NCI-H748 (cell line): ENCODE measurements around the gene PLXDC2.

Experiments
- DNase-seq: peaks from one replicate; lab custom pipeline; 2025; ENCODE audit not compliant: unreplicated experiment; lab: John Stamatoyannopoulos, UW

The PLXDC2 gene

DNA sequence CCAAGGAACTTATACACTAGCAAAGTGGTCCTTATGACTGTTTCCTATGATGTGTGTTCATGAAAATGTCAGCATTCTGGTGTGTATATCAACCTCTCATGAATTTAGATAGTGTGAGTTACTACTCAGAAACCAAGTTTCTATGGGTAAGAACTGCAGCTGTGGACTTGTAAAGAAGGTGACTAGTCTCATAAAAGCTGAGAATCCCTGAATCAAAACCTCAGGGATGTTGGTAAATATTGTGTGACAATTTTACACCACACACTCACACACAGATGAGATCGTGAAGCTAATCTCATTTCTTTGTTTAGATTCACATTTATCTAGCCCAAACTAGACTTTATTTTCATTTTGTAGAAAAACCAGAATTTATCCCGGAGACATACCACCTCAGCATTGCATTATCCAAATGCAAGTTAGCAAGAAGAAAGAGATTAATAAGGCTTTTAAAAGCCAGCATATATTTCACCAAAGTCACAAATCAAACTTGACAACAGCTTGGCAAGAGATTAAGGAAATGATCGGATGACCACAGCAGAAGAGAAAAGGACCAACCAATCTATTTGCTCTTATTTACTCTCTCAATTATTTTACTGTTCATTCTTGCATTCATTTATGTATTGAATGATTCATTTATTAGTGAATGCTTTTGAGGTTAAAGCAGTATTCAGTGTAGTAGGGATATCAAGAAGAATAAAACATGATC is 92.9 kb downstream of the PLXDC2 start:
- no peak for DNase-seq

DNA sequence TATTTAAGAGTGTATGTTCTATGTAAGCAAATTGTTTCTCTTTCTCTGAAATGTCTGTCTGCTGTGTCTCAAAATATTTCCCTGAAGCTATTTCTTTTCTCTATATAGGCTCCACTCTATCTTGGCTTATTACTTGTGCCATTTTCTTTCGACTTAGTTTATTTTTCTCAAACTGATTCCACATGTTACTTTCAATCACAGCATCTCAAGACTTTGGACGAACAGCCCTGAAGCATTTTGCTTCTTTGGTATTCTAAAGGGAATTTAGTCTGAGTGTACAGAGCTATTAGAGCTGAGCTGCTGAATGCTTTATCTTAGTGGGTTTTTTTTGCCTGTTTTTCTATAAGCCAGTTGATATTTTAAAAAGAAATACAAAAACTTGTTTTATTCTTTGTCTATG is 95.7 kb downstream of the PLXDC2 start:
- DNase-seq, result no peak

DNA sequence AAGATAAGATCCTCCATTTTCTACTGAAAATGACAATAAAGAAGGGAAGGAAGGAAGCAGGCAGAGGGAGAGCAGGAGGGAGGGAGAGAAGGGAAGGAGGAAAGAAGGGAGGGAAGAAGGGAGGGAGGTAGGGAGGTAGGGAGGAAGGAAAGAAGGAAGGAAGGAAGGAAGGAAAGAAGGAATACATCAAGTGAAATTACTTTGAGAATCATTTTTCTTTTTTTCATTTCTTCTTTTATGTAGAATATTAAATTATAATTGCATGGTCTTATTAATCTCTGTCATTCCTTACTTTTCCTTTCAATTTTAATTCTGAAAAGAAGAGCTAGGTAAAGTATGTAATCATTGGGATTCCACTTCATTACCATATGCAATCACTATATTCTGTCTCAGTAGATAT is 97.8 kb downstream of the PLXDC2 start:
- no peak for DNase-seq

DNA sequence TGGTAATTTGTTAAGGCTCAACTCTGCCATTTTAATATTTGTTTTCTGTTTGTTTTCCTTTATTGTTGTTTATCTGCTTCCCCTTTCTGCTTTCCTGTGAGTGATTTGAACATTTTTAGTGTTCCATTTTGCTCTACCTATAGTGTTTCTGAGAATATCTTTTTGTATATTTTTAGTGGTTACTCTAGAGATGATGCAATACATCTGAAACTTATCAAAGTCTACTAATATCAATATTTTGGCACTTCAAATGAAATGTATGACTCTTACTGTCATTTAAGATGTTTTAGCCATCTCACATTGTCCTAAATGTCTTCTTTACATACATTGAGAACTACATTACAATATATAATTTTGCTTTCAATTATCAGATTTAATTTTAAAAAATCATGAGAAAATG is 98.9 kb downstream of the PLXDC2 start:
- no peak for DNase-seq

DNA sequence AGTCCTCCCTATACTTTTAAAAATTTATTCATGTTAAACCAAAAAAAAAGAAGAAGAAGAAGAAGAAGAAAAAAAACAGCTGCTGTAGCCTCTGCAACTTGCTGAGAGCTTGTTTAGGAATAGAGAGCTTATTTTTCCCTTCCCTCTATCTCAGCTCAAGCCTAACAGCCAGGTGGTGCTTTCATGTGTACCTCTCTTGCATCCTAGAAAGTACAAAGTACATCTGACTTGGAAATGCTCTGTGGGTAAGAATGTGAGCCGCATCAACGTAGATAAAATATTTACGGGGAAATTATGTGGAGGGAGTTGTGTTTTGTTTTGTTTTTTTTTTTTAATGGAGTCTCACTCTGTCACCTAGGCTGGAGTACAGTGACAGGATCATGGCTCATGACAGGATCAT is 99.6 kb downstream of the PLXDC2 start:
- DNase-seq, result no peak

DNA sequence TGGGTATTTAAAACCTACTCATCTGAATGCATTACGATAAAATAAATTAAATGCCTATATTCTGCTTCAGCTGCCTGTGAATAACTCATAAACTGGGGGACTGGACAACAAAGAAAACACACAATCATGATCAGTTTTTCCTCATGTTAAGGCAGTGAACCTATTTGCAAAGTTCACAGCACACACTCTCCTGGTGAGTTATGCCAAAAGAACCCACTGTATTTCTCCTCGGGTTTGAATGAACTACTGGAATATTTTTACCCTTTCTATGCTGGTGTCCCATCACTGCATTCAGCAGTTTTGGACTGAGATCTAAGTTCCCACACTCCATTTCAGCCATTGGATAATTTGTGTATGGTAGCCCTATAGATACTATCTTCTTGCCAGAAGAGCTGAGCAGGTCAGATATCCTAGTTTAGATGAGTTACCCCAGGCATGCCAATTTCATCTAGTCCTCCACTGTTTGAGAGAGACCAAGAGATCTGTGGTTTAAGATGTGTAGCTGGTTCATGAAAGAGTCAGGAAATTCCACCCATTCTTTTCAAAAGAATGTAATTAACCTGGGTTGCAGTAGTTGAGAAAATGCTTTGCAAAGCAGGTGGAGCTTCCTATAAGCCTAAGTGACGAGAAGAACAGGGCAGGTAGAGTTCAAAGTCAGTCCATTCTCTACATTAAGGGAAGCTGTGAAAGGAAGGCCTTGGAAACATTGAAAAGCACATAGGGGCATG is 101.7 kb downstream of the PLXDC2 start:
- DNase-seq, result no peak

DNA sequence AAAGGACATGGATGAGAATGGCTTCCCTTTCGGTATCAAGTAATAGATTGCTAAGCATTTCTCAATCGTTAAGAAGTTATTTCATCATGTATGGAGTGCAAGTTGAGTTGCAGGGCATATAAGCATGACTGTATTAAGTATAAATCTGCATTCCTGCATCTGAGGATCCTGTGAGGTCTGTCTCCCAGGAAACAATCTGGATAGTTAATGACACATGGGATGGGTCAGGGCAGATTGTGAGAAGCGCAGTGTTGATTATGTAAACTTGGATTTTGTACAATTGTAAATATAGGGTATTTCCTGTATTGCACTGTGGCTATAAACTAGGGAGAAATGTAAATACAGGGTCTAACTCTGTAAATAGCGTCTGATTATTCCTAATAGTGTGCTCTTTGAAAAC is 102.6 kb downstream of the PLXDC2 start:
- DNase-seq, result peak; percentile 57

DNA sequence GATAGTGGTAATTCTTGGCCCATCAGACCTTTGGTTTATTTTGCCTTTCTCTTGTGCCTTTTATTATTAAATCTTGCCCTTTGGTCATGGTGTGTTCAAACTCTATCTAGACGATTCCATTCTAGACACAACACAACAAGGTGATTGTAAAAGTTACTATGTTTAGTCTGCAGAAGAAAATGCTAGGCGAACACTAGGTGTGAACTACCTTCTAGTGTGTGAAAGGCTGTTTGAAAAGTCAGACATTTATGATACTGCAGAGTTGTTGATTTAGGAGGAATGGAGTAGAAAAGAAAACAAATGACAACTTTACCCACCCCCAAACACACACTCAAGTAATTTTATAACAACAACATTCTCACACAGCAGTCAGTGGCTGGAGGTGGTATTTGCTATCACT is 103.4 kb downstream of the PLXDC2 start:
- no peak for DNase-seq

DNA sequence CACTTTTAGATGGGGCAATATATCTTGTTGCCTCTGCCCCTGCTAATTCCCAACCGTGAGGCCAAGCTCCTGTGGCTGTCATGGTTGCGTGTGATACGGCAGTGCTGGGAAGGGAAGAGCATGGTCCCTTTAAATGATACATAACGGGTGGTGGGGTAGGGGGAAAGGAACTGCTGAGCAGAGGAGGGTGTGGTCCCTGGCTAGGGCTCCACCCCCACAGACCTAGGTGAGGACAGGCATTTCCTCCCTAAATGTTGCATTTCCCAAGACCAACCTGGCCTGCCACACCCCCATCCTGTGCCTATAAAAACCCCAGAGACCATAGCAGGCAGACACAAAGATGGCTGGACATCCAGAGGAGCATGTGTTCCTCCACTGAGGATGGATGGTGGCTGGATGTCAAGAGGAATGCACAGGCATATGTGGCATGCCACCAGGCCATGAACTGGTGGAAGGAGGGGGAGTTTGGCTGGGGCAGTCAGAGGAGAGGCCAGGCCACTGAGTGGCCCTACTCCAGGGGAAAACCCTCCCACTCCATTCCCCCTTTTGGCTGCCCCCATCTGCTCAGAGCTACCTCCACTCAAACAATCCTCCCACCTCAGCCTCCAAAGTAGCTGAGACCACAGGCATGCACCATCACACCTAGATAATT is 104.0 kb downstream of the PLXDC2 start:
- DNase-seq, result peak; percentile 1

DNA sequence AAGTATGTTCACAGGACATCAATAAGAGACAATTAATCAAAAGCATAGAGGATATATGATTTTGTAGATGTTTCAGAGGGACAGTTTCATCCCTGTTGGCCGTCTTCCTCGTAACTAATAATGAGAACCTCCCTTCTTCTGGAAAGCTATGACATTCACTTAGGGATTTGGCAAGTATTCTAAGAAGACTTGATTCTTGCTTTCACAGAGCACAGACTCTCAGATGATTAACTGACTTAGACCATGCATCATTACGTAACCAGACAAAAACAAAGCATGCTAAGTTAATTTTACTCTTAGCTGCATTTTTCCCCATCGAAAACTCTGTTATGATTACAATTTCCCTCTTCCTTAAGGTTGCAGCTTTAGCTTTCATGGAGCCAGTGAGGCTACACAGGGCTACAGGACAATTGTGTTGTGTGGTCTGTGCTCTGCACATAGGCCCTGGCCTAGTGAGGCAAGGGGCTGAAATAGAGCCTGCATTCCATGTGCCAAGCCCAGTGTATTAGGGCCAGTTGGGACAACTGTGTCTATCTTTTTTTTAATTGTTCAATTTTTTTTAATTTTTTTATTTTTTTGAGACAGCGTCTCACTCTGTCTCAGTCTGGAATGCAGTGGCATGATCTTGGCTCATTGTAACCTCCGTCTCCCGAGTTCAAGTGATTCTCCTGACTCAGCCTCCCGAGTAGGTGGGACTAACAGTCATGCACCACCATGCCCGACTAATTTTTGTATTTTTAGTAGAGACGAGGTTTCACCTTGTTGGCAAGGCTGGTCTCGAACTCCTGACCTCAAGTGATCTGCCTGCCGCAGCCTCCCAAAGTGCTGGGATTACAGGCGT is 105.3 kb downstream of the PLXDC2 start:
- DNase-seq, result no peak

DNA sequence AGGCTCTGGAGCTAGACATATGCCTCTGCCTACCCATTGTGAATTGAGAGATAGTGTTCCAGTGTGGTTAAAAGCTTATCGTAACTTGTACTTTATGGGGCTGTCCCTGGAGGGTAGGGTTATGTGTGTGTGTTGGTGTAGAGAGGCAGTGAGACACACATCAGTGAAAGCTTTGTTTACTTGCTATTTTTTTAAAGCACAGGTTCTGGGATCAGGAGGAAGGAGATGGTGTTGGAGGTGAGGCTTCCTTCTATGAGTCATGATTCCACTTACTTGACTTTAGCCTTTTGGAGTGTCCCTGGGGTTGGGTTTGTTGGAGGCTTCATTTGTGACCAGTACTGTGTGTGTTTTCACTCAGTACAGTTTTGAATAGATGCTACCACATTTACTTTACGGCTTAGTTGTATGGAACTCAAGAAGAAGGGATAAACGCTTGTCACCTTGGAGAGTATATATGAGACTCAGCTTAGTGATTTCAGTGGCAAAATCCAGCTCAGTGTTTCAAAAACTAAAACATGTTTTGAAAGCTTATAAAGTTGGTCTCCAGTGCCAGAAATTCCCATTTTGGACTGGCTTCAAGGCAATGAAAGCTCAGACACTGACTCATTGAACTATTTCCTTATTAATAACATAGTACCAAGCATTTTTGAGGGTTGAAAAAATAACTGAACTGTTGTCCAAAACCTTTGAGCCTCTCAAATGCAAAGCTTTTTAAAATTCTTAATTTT is 106.2 kb downstream of the PLXDC2 start:
- DNase-seq, result no peak

DNA sequence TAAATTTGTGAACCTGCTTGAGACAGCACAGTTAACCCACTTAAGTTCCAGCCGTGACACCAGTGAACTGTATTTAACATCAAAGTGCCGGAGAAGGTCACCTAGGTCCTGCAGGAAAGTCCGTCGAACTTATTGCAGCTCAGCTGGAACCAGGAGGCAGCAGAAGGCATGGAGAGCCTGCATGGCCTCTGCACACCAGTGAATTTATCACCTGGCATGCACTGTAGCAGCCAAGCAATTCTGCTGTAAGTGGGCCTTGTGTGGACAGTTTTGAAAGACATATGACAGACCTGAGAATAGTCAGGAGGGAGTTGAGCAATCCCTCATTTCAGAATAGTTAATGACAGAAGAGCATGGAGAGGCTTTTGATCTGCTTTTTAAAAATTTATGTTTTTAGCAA is 108.8 kb downstream of the PLXDC2 start:
- no peak for DNase-seq

DNA sequence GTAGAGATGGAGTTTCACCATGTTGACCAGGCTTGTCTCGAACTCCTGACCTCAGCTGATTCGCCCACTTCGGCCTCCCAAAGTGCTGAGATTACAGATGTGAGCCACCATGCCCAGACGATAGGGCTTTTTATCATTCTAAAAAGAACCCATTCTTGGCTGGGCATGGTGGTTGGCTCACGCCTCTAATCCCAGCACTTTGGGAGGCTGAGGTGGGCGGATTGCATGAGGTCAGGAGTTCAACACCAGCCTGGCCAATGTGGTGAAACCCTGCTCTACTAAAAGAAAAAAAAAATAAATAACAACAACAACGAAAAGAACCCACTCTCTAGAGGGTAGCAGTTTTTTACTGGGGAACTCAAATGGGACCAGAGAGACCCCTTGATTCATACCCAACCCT is 112.7 kb downstream of the PLXDC2 start:
- DNase-seq, result no peak

DNA sequence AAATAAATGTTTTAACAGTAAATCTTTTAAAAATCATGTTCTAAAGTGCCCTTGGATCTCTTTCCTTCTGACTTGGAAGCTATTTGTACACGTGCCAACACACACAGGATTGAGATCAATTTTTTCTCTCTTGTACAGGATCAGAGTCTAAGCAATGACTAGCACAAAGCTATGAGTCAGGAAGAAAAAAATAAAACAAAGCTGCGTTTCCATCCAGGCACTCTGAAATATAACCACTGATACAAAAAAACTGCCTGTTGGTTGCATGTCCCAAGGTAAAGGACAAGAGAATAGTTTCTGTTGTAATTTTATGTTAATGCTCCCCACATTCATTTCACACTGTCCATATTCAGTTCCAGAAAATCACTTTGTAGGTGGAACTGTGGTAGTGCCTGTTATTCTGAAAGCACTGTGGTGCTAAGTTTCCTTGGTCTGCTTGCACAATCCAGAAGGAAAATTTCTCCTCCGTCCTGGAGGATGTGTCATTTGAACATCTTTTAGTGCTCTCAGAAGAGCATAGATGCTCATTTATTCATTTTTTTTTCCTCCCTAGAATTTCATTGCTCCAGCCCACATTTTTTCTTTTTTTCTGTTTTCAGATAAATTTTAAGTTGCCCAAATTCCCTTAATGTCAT is 113.4 kb downstream of the PLXDC2 start:
- DNase-seq, result no peak

DNA sequence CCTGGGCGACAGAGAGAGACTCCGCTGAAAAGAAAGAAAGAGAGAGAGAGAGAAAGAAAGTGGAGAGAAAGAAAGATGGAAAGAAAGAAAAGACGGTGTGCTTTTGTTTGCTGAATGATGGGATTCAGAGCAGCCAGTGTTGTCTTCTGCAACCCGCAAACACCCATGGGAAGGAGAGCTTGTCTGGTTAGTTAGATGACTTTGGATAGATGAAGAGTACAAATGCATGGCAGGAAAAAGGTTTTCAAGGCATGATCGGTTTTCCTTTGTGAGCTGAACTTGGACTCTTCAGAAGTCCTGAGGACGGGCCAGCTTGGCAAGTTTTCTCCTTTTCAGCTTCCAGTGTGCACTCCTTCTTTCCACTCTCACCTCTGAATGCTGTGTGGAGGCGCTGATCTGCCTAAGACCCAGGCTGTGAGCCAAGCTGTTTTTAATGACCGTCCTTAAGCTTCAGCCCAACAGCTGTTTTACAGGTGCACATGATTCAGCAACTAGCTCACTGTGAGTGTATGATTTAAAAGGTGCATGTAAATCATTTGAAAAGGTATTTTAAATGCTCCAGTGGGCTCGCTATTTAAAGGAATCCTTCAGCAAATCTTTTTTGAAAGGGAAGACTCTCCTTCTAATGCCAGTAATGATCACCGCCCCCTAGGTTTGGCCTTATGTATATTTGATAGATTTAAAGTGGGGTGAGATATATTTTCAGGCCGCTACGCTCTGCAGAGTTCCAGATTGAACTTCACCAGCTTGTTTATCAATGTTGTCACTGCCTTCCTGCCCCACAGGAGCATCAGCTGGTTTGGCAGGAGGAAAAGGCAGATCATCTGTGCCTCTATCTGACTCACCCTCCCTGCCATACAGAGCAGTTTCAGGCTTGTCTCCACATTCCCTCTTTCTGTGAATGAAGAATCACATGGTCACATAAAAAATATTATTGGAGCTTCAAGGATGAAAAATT is 115.0 kb downstream of the PLXDC2 start:
- DNase-seq, result peak; percentile 37

DNA sequence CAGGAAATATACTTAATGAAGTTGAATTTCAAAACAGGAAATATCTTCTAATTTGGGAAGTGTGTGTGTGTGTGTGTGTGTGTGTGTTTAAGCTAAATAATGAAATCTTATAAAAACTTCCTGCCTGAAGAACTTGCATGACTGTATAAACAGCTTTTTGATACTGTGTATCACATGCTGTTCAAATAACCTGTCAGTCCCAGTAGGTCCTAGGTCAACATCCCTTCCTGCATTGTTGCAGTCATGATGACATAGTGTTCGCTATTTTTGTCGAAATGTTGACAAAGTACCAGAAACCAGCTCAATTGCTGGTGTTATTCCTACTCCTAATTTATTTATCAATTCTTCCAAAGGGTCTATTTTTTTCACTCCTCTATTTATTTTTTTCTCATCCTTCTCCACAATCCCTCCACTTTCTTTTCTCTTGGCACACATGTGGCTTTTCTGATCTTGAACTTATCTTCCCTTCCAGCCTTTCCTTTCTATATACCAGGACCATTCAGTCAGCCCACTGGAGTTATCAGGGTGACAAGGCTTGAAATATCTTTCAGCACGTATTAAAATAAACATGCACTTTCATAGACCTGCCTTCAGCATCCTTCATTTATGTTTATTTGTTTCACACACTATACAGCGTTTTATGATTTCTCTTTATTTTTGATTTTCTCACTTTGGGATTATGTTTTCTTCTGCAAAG is 115.8 kb downstream of the PLXDC2 start:
- peak; percentile 1 for DNase-seq

DNA sequence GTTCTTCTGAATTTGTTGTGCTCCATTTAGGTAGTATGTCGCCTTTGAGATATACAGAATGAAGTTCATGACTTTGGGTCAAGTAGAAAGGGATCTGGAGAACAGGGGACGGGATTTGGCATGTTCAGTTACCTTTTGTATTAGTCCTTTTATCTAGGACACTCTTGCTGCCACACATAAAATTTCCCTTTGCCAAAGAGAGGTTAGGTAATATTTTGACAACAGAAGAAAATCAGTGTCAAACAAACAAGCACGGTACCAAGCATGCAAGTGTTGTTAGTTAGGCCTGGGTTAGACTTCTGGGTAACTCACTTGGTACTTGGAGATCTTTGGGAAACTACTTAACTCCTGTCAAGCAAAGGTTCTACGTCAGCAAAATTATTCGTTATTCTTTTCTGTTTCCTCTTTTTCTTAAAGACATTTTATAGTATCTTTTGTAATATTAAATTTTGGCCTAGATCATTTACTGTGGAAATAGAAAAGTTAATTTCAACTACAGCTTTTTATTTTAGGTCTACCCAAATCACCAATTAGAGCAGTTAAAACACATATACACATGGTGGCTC is 116.7 kb downstream of the PLXDC2 start:
- no peak for DNase-seq

DNA sequence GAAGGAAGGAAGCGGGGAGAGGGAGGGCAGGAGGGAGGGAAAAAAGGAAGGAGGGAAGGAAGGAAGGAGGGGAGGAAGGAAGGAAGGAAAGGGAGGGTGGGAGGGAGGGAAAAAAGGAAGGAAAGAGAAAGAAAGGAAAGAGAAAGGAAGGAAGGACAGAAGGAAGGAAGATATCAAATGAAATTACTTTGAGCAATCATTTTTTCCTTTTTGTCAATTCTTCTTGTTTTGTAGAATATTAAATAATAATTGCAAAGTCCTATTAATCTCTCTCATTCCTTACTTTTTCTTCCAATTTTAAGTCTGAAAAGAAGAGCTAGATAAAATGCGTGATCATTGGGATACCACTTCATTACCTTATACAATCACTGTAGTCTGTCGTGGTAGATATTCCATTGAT is 117.5 kb downstream of the PLXDC2 start:
- DNase-seq, result no peak
